Measurements from ENCODE around the gene LINC00237. TPM values are rescaled to one million over a fixed set of nuclear protein-coding genes. Genes with fewer than 3 reads are reported as not detected.

Gene LINC00237
- total RNA-seq, 1 donor from 2014 or later: not detected

DNA sequence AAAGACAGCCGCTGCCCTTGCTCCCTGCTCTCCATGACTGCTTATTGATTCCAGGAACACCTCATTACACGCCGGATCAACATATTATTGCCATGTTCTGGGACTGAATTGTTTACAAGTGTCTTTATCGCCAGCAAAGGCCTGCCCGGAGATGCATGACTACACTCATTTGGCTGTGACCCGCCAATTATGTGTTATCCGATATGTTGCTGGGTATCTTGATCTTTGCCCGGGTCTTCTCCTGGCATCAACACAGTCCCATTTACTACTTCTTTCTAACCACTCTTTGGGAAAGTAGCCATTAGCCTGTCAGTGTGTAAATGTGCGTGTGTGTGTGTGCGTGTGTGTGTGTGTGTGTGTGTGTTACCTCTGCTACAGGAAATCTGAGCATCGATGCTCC, 15.4 kb downstream of the LINC00237 start:
- Mint-ChIP-seq H3K27me3 (ENCODE audit: unreplicated experiment) (peaks cover 3% of the 10 kb centered on the region), H3K4me3 (ENCODE audit: unreplicated experiment) (no peak overlapping the region), H3K36me3 (ENCODE audit: low read depth, unreplicated experiment) (no peaks in the 10 kb centered on the region), H3K27ac (ENCODE audit: unreplicated experiment) (no peak overlapping the region), H3K9me3 (ENCODE audit: unreplicated experiment) (no peaks in the 10 kb centered on the region), H3K4me1 (ENCODE audit: unreplicated experiment) (peaks cover 11% of the 10 kb centered on the region)
- no peak for TF ChIP-seq CTCF (IDR thresholded peaks at IDR 0.05; ENCODE audit: unreplicated experiment)
- no peak for DNase-seq (ENCODE audit: low spot score)

DNA sequence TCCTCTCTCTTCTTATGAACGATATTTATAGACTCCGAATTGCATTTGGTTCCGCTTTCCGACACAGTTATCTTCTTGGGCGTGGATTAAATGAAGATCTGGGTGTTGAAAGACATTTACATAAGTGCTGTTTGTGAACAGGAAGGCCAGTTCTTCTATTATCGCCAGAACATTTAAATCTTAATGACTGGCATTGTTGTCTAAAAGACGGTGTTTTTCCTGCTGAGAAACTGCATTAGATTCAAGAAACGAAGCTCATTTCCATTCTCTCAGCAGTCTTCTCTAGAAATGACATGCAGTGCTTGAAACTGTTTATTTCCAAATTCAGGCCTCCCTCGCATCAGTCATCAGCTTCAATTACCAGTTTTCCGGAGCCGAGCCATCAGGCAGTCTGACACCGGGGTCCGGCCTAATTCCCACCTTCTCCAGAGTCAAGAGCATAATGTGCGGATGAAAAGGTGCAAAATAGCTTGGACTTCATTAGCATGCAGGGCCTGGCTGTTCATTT, 16.0 kb downstream of the LINC00237 start:
- H3K27me3 Mint-ChIP-seq (ENCODE audit: unreplicated experiment): peaks cover 3% of the 10 kb centered on the region

GRCh38 chr20:21089391-21089790, 16.8 kb downstream of the LINC00237 start:
- Mint-ChIP-seq H3K36me3 (ENCODE audit: low read depth, unreplicated experiment) (no peaks in the 10 kb centered on the region), H3K4me3 (ENCODE audit: unreplicated experiment) (no peak overlapping the region), H3K4me1 (ENCODE audit: unreplicated experiment) (peaks cover 11% of the 10 kb centered on the region), H3K27me3 (ENCODE audit: unreplicated experiment) (peaks cover 3% of the 10 kb centered on the region), H3K27ac (ENCODE audit: unreplicated experiment) (no peak overlapping the region), H3K9me3 (ENCODE audit: unreplicated experiment) (no peaks in the 10 kb centered on the region)
- DNase-seq (ENCODE audit: low spot score): no peak
- TF ChIP-seq CTCF (IDR thresholded peaks at IDR 0.05; ENCODE audit: unreplicated experiment): no peak

More for the DNA sequence above, 16.0 kb downstream of the LINC00237 start:
- Mint-ChIP-seq H3K4me3 (ENCODE audit: unreplicated experiment) (no peak overlapping the region), H3K4me1 (ENCODE audit: unreplicated experiment) (peaks cover 11% of the 10 kb centered on the region), H3K36me3 (ENCODE audit: low read depth, unreplicated experiment) (no peaks in the 10 kb centered on the region), H3K27ac (ENCODE audit: unreplicated experiment) (no peak overlapping the region), H3K9me3 (ENCODE audit: unreplicated experiment) (no peaks in the 10 kb centered on the region)
- TF ChIP-seq CTCF (IDR thresholded peaks at IDR 0.05; ENCODE audit: unreplicated experiment): no peak
- no peak for DNase-seq (ENCODE audit: low spot score)

DNA sequence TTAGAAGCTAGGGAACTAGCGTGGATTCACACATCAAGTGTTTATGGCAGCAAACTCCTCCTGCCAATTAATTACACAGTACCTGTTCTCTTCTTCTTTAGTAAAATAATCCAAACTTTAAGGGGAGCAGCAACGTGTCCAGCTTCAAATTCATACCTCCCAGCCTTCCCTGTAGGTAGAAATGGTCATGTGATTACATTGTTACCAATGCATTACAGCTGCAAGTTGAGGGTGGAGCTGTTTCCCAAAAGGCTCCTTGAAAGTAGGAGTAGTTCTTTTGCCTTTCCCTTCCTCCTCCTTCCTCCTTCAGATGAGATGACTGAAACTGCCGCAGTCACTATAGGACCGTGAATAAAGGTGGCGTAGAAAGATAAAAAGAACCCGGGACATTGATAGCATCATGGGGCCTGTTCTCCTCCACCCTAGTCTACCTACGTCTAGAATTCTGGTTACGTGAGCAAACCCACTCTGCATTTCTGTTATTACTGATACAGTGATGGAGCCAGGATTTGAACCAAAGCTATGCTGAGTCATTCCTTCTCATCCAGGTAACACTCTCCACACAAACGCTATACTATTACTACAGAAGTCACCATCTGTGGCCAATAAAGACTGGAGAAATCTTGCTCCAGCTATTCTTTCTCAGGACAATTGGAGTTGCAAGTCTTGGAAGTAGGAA, 18.2 kb downstream of the LINC00237 start:
- peaks cover 11% of the 10 kb centered on the region for H3K4me1 Mint-ChIP-seq (ENCODE audit: unreplicated experiment)
- no peaks in the 10 kb centered on the region for H3K9me3 Mint-ChIP-seq (ENCODE audit: unreplicated experiment)
- no peak for TF ChIP-seq CTCF (IDR thresholded peaks at IDR 0.05; ENCODE audit: unreplicated experiment)
- H3K36me3 Mint-ChIP-seq (ENCODE audit: low read depth, unreplicated experiment): no peaks in the 10 kb centered on the region
- no peak overlapping the region for H3K4me3 Mint-ChIP-seq (ENCODE audit: unreplicated experiment)
- DNase-seq (ENCODE audit: low spot score): no peak
- no peak overlapping the region for H3K27ac Mint-ChIP-seq (ENCODE audit: unreplicated experiment)
- H3K27me3 Mint-ChIP-seq (ENCODE audit: unreplicated experiment): peaks cover 3% of the 10 kb centered on the region

- H3K27ac Mint-ChIP-seq (ENCODE audit: unreplicated experiment): no peak overlapping the region
- no peaks in the 10 kb centered on the region for H3K9me3 Mint-ChIP-seq (ENCODE audit: unreplicated experiment)
- DNase-seq (ENCODE audit: low spot score): no peak
- no peak for TF ChIP-seq CTCF (IDR thresholded peaks at IDR 0.05; ENCODE audit: unreplicated experiment)
- no peaks in the 10 kb centered on the region for H3K4me1 Mint-ChIP-seq (ENCODE audit: unreplicated experiment)
- H3K36me3 Mint-ChIP-seq (ENCODE audit: low read depth, unreplicated experiment): no peaks in the 10 kb centered on the region
- H3K27me3 Mint-ChIP-seq (ENCODE audit: unreplicated experiment): no peaks in the 10 kb centered on the region
- no peak overlapping the region for H3K4me3 Mint-ChIP-seq (ENCODE audit: unreplicated experiment)
These were observed 22.3 kb downstream of the LINC00237 start for GRCh38 chr20:21083825-21084325.

Measured in endothelial cell (in vitro differentiated cells).